Measurements from ENCODE around the gene WASF2.

WASF2 gene

GRCh38 chr1:27377760-27378495 lies 112.0 kb downstream of the WASF2 start:
- no peak for DNase-seq (ENCODE audit: low read depth)

- DNase-seq (ENCODE audit: low read depth), result no peak
These were observed 115.4 kb downstream of the WASF2 start, which contains the start of gene FCN3 for GRCh38 chr1:27374362-27375086. FCN3 (minus strand) TSS chr1:27374824; CDS start chr1:27374818, 6 bp downstream.

GRCh38 chr1:27372808-27373690 lies 116.9 kb downstream of the WASF2 start:
- no peak for DNase-seq (ENCODE audit: low read depth)

GRCh38 chr1:27372022-27372807 lies 117.8 kb downstream of the WASF2 start:
- DNase-seq (ENCODE audit: low read depth), result no peak

- no peak for DNase-seq (ENCODE audit: low read depth)
These were observed 120.9 kb downstream of the WASF2 start for GRCh38 chr1:27368869-27369582.

- DNase-seq (ENCODE audit: low read depth), result no peak
These were observed 122.8 kb downstream of the WASF2 start for GRCh38 chr1:27367160-27367650.

- DNase-seq (ENCODE audit: low read depth), result no peak
These were observed 123.4 kb downstream of the WASF2 start, which contains the start of gene MAP3K6 for GRCh38 chr1:27366411-27367159. MAP3K6 (minus strand) TSS chr1:27366961; CDS start chr1:27366597, 364 bp downstream.

- peak; percentile 63 for DNase-seq (ENCODE audit: low read depth)
These were observed 123.9 kb downstream of the WASF2 start for GRCh38 chr1:27366113-27366410.

GRCh38 chr1:27365372-27366112 lies 124.4 kb downstream of the WASF2 start:
- DNase-seq (ENCODE audit: low read depth), result peak; percentile 64

- no peak for DNase-seq (ENCODE audit: low read depth)
These were observed 125.1 kb downstream of the WASF2 start for GRCh38 chr1:27364696-27365371.

GRCh38 chr1:27363766-27364695 lies 125.9 kb downstream of the WASF2 start:
- DNase-seq (ENCODE audit: low read depth), result no peak

GRCh38 chr1:27361553-27361952 lies 128.4 kb downstream of the WASF2 start:
- no peak for DNase-seq (ENCODE audit: low read depth)

- DNase-seq (ENCODE audit: low read depth), result no peak
These were observed 128.9 kb downstream of the WASF2 start for GRCh38 chr1:27361044-27361402.

- peak; percentile 35 for DNase-seq (ENCODE audit: low read depth)
These were observed 129.6 kb downstream of the WASF2 start for GRCh38 chr1:27360159-27361043.

GRCh38 chr1:27359822-27360158 lies 130.2 kb downstream of the WASF2 start:
- DNase-seq (ENCODE audit: low read depth), result no peak

GRCh38 chr1:27358928-27359313 lies 131.0 kb downstream of the WASF2 start:
- no peak for DNase-seq (ENCODE audit: low read depth)

Measured in activated T-helper 9 cell treated with anti-CD3 and anti-CD28 coated beads, Interleukin-2, amount 50 U/mL, for 16 hours (primary cell).